ENCODE results near the gene ZNF253.

GRCh38 chr19:19943848-19944582 is 78.3 kb downstream of the ZNF253 start:
- no peak for TF ChIP-seq CTCF (IDR thresholded peaks at IDR 0.05)
- TF ChIP-seq POLR2A (IDR thresholded peaks at IDR 0.05; ENCODE audit: low read depth): no peak
- no peak for TF ChIP-seq POLR2AphosphoS5 (IDR thresholded peaks at IDR 0.05)
